Heart left ventricle (tissue), 13 donors: Measurements from ENCODE around the gene AMDHD2.

Experiments used
- CTCF ChIP-seq, 12 donors: fragments of 200-600 bp; sonication (generic) in 4 of 12; IDR thresholded peaks; one replicate each; pipeline versions ENCODE4 v1.5.0 to v1.8.0; 2018 to 2022; ENCODE audit warnings: antibody characterized with exemption in 12 of 12, mild to moderate bottlenecking in 5 of 12
- POLR2A ChIP-seq, 2 donors: fragments of 450-650 bp; IDR thresholded peaks; one replicate each; pipeline ENCODE4 v1.6.1; 2017; ENCODE audit warnings: antibody characterized with exemption in 2 of 2, mild to moderate bottlenecking in 2 of 2, moderate library complexity in 2 of 2
- donor health status: ischemic (EF 13 %, LVEDD 7.1; RV severe dilation, severe dysfunction).
- donor health status: DM: no; HTN: yes; CAD: no.
- donor health status: DM: no; HTN: no; CAD: no.
- donor health status: ischemic (EF 25% LVEDD 6.9; RV normal size, moderate dysfunction).
- donor health status: ischemic (EF 25% LVEDD 5.7; RV mildly dilated, moderate dysfunction).
- donor health status: ischemic (EF 35%, LVEDD 5.7; RV mildly dilated, moderate dysfunction).
- donor health status: nonischemic (EF 11% LVEDD 7.7; RV severe dilation, severe dysfunction).
- donor health status: DM: yes; HTN: yes; CAD: no.
- donor health status: PGD.
- donor health status: ischemic (EF 29% LVEDD 5.4; RV normal size, mild dysfunction).
- donor health status: nonischemic (EF 23%, LVEDD 6.1; RV moderate dilation, normal function).

GRCh38 chr16:2480948-2481347 is 39.2 kb upstream of the AMDHD2 start:
- TF ChIP-seq POLR2A (IDR thresholded peaks at IDR 0.05) (no peak), CTCF (IDR thresholded peaks at IDR 0.05) (no peak)
